HEK293 (cell line): ENCODE data around the gene FBRSL1.

ENCODE experiments used
- BCL11B ChIP-seq: fragments of 450-650 bp; formaldehyde crosslinking; IDR thresholded peaks from 2 replicates; pipeline ENCODE4 v1.5.1; 2016; ENCODE audit warnings: low read depth, missing biosample characterization, missing genetic modification characterization
- CTCF ChIP-seq: fragments of 450-650 bp; formaldehyde crosslinking; IDR thresholded peaks from 2 replicates; pipeline ENCODE4 v1.5.1; 2016; ENCODE audit warnings: missing biosample characterization, missing genetic modification characterization
- KLF8 ChIP-seq: fragments of 450-650 bp; formaldehyde crosslinking; IDR thresholded peaks from 2 replicates; pipeline ENCODE4 v1.5.1; 2016; ENCODE audit warnings: missing biosample characterization, missing genetic modification characterization
- PBX3 ChIP-seq: sonication (generic); formaldehyde crosslinking; IDR thresholded peaks from 2 replicates; pipeline ENCODE4 v1.8.1; 2022; ENCODE audit warnings: mild to moderate bottlenecking, moderate library complexity, missing genetic modification reagents
- REST ChIP-seq: fragments of 450-650 bp; formaldehyde crosslinking; IDR thresholded peaks from 2 replicates; pipeline ENCODE4 v1.5.1; 2016; ENCODE audit warnings: missing biosample characterization, missing genetic modification characterization
- SALL2 ChIP-seq: fragments of 450-650 bp; formaldehyde crosslinking; IDR thresholded peaks from 2 replicates; pipeline ENCODE4 v1.5.0; 2017; ENCODE audit warnings: missing biosample characterization, mild to moderate bottlenecking, missing genetic modification characterization, borderline replicate concordance
- ZNF132 ChIP-seq: fragments of 450-650 bp; formaldehyde crosslinking; IDR thresholded peaks from 2 replicates; pipeline ENCODE4 v1.5.1; 2017; ENCODE audit warnings: missing biosample characterization, missing genetic modification characterization, borderline replicate concordance
- ZNF133 ChIP-seq: fragments of 450-650 bp; formaldehyde crosslinking; IDR thresholded peaks from 2 replicates; pipeline ENCODE4 v1.5.1; 2016; ENCODE audit warnings: missing biosample characterization, missing genetic modification characterization
- ZNF211 ChIP-seq: fragments of 450-650 bp; formaldehyde crosslinking; IDR thresholded peaks from 2 replicates; pipeline ENCODE4 v1.5.1; 2016; ENCODE audit warnings: low read depth, missing biosample characterization, missing genetic modification characterization
- ZNF248 ChIP-seq: fragments of 450-650 bp; formaldehyde crosslinking; IDR thresholded peaks from 2 replicates; pipeline ENCODE4 v1.5.1; 2017; ENCODE audit warnings: missing biosample characterization, missing genetic modification characterization
- ZNF48 ChIP-seq: fragments of 450-650 bp; formaldehyde crosslinking; IDR thresholded peaks from 2 replicates; pipeline ENCODE4 v1.5.1; 2016; ENCODE audit warnings: missing biosample characterization, missing genetic modification characterization

GRCh38 chr12:132461526-132461925 is 28.4 kb upstream of the FBRSL1 start:
- TF ChIP-seq REST (tag by site-specific recombination) (no peak), ZNF133 (tag by site-specific recombination) (no peak), ZNF132 (tag by site-specific recombination) (no peak), ZNF248 (tag by site-specific recombination) (no peak), PBX3 (CRISPR knock-in tag) (no peak), ZNF211 (tag by site-specific recombination) (no peak), ZNF48 (no peak), CTCF (tag by site-specific recombination) (no peak), KLF8 (tag by site-specific recombination) (no peak), BCL11B (tag by site-specific recombination) (no peak), SALL2 (no peak)
